ENCODE measurements around the gene KCNQ4. TPM values are rescaled to one million over a fixed set of nuclear protein-coding genes. Genes with fewer than 3 reads are reported as not detected.

Gene KCNQ4
- total and polyA plus RNA-seq, 2 experiments from 2014 or later = 1.3 to 3.0 TPM

- no peak for TF ChIP-seq ZNF462 (CRISPR knock-in tag; IDR thresholded peaks at IDR 0.05)
- no peak for TF ChIP-seq POLR2AphosphoS5 (IDR thresholded peaks at IDR 0.05; ENCODE audit: low read depth)
- TF ChIP-seq ETS1 (IDR thresholded peaks at IDR 0.05) = no peak
- no peak for TF ChIP-seq STAT1 (IDR thresholded peaks at IDR 0.05; ENCODE audit: unreplicated experiment)
Observed at GRCh38 chr1:40797668-40798010, 14.1 kb downstream of the KCNQ4 start (continued).

GRCh38 chr1:40798366-40799281 is 15.0 kb downstream of the KCNQ4 start:
- Histone ChIP-seq H3K4me1 (ENCODE audit: insufficient read depth) (peaks cover 33% of the 10 kb centered on the region), H3K27ac (ENCODE audit: low read depth) (no peak overlapping the region), H3K36me3 (ENCODE audit: insufficient read depth) (no peaks in the 10 kb centered on the region), H3K9me2 (ENCODE audit: insufficient read depth) (no peaks in the 10 kb centered on the region), H3F3A (replicated peaks; ENCODE audit: low read depth) (no peaks in the 10 kb centered on the region; the same call in 1 of the 2 replicates), H2AFZ (no peak overlapping the region), H3K4me3 (no peak overlapping the region), H3K79me2 (replicated peaks; ENCODE audit: insufficient read depth) (no peaks in the 10 kb centered on the region), H3K4me2 (no peak overlapping the region), H3K27me3 (ENCODE audit: insufficient read depth) (peaks cover 18% of the 10 kb centered on the region; the same call in 1 of the 2 replicates), H4K20me1 (replicated peaks; ENCODE audit: insufficient read depth) (no peaks in the 10 kb centered on the region)
- DNase-seq (ENCODE audit: low spot score) (no peak), ATAC-seq (no peak)
- Mint-ChIP-seq H3K9me3 (no peaks in the 10 kb centered on the region), H3K27ac (no peak overlapping the region), H3K4me3 (no peak overlapping the region), H3K27me3 (ENCODE audit: insufficient read depth, low read depth, poor library complexity) (peaks cover 17% of the 10 kb centered on the region), H3K4me1 (peaks cover 63% of the 10 kb centered on the region), H3K36me3 (ENCODE audit: low read depth) (no peaks in the 10 kb centered on the region)
- TF ChIP-seq JUNB (IDR thresholded peaks at IDR 0.05; ENCODE audit: unreplicated experiment) (no peak), STAT1 (IDR thresholded peaks at IDR 0.05; ENCODE audit: unreplicated experiment) (no peak), EZH2 (IDR thresholded peaks at IDR 0.05; ENCODE audit: low read depth, unreplicated experiment) (no peak), ETS1 (IDR thresholded peaks at IDR 0.05) (no peak), EZH2phosphoT487 (IDR thresholded peaks at IDR 0.05; ENCODE audit: unreplicated experiment) (no peak), CTCF (conservative IDR thresholded peaks at IDR 0.05; ENCODE audit: low read depth in 2 of 2) (peak in 1 of 2 experiments; percentile 41; a peak in 2 of 4 replicates)

All from GM23338 (cell line).